ENCODE results near the gene DFFB.
"Not testable (repeated sequence)": the region's sequence is repeated elsewhere in the genome, so short reads cannot be mapped to it uniquely, and the experiment has no call there.

The DFFB gene

GRCh38 chr1:3914331-3914851 lies 57.1 kb downstream of the DFFB start:
- ChIA-PET CTCF (no interaction called here), POLR2A (no interaction called here)
- no peak overlapping the region for H3K4me3 ChIP-seq (ENCODE audit: low read depth, low read length)
- TF ChIP-seq, protein P1, sequence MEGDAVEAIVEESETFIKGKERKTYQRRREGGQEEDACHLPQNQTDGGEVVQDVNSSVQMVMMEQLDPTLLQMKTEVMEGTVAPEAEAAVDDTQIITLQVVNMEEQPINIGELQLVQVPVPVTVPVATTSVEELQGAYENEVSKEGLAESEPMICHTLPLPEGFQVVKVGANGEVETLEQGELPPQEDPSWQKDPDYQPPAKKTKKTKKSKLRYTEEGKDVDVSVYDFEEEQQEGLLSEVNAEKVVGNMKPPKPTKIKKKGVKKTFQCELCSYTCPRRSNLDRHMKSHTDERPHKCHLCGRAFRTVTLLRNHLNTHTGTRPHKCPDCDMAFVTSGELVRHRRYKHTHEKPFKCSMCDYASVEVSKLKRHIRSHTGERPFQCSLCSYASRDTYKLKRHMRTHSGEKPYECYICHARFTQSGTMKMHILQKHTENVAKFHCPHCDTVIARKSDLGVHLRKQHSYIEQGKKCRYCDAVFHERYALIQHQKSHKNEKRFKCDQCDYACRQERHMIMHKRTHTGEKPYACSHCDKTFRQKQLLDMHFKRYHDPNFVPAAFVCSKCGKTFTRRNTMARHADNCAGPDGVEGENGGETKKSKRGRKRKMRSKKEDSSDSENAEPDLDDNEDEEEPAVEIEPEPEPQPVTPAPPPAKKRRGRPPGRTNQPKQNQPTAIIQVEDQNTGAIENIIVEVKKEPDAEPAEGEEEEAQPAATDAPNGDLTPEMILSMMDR (IDR thresholded peaks at IDR 0.05; ENCODE audit: insufficient read depth, low read length, missing control alignments) = no peak
- no peak for DNase-seq (ENCODE audit: low read depth, low spot score)

DNA sequence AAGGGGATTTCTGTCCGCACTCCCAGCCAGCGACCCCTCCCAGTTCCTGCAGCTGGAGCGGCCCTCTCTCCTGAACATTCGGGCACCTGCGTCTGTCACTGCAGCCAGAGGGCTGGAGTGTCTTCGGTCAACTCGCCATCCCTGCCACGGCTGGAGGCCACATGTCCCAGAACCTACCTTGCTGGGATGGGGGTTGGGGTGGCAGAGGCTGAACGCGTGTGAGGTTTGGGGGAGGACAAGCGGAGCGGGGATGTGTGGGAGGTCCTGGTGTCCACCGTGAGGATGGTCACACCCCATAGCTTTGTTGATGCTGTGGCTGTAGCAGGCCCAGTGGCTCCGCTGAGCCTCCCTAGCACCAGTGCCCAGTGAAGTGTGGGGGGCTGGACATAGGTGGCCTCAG lies 57.6 kb downstream of the DFFB start:
- ChIA-PET POLR2A (no interaction called here), CTCF (no interaction called here)
- TF ChIP-seq, protein P1 (IDR thresholded peaks at IDR 0.05; ENCODE audit: insufficient read depth, low read length, missing control alignments) = no peak
- no peak for DNase-seq (ENCODE audit: low read depth, low spot score)
- no peak overlapping the region for H3K4me3 ChIP-seq (ENCODE audit: low read depth, low read length)

DNA sequence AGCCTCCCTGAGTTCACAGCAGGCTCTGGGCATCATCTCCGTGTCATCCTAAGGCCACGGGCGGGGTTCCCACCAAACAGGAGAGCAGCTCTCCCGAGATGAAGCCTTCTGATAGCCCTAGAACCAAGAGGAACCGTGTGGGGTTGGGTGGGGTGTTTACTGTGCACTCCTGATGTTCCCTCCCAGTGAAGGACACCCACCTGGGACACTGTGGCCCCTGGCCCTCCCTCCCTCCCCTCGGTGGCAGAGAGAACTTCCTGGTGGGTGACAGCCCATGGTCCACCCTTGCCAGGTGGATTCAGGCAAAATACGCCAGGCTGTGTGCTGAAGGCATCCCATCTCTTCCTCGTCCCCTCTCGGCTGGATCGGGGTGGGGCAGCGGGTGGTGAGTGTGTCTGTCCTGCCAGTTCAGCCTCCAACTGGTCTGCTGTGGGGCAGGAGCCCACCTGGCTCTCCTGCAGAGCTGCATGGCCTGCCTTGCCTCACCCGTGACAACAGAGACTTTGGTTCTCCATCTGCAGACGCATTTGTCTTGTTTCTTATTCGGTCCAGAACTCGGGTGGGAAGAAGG lies 58.4 kb downstream of the DFFB start:
- TF ChIP-seq, protein P1 (IDR thresholded peaks at IDR 0.05; ENCODE audit: insufficient read depth, low read length, missing control alignments) = no peak
- DNase-seq (ENCODE audit: low read depth, low spot score) = no peak
- POLR2A ChIA-PET = no interaction called here

GRCh38 chr1:3917761-3918160 lies 60.5 kb downstream of the DFFB start:
- TF ChIP-seq, protein P1 (IDR thresholded peaks at IDR 0.05; ENCODE audit: insufficient read depth, low read length, missing control alignments) = no peak
- ChIA-PET POLR2A (no interaction called here), CTCF (no interaction called here)
- DNase-seq (ENCODE audit: low read depth, low spot score) = no peak
- H3K4me3 ChIP-seq (ENCODE audit: low read depth, low read length) = no peak overlapping the region

More for the DNA sequence above, 58.4 kb downstream of the DFFB start:
- no peak overlapping the region for H3K4me3 ChIP-seq (ENCODE audit: low read depth, low read length)
- CTCF ChIA-PET = no interaction called here

DNA sequence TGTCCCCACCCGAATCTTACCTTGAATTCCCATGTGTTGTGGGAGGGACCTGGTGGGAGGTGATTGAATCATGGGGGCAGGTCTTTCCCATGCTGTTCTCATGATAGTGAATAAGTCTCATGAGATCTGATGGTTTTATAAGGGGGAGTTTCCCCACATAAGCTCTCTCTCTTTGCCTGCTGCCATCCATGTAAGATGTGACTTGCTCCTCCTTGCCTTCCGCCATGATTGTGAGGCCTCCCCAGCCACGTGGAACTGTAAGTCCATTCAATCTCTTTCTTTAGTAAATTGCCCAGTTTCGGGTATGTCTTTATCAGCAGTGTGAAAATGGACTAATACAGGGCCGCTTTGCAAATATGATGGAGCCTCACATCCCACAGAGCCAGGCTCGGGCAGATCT lies 61.1 kb downstream of the DFFB start:
- CTCF ChIA-PET; H3K4me3 ChIP-seq (ENCODE audit: low read depth, low read length); DNase-seq (ENCODE audit: low read depth, low spot score); POLR2A ChIA-PET: not testable (repeated sequence)

- no peak for DNase-seq (ENCODE audit: low read depth, low spot score)
- TF ChIP-seq, protein P1 (IDR thresholded peaks at IDR 0.05; ENCODE audit: insufficient read depth, low read length, missing control alignments) = no peak
- ChIA-PET POLR2A (no interaction called here), CTCF (no interaction called here)
- H3K4me3 ChIP-seq (ENCODE audit: low read depth, low read length) = no peak overlapping the region
These were observed 61.8 kb downstream of the DFFB start for GRCh38 chr1:3918966-3919611.

DNA sequence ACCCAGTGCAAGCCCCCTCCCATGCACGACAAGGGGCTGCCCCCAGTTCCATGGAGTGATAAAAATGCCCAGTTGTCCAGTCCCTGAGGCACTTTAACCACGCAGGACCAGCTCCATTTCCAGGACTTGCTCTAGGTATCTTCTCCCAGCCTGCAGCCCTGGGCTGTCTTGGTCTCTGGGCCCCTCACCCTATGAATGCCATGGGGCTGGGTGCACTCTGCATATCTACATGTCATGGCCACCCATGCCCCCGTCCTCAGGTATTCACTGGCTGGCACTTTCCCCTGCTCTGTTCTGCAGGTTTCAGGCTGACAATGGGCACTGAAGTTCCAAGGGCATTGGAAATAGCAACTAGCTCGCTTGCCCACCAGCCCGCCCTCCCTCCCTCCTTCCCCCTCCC lies 62.4 kb downstream of the DFFB start:
- no peak for DNase-seq (ENCODE audit: low read depth, low spot score)
- POLR2A ChIA-PET = no interaction called here
- TF ChIP-seq, protein P1 (IDR thresholded peaks at IDR 0.05; ENCODE audit: insufficient read depth, low read length, missing control alignments) = no peak
- CTCF ChIA-PET = no interaction called here
- H3K4me3 ChIP-seq (ENCODE audit: low read depth, low read length) = no peak overlapping the region
